ENCODE measurements around the gene TCF4.

TCF4 gene

DNA sequence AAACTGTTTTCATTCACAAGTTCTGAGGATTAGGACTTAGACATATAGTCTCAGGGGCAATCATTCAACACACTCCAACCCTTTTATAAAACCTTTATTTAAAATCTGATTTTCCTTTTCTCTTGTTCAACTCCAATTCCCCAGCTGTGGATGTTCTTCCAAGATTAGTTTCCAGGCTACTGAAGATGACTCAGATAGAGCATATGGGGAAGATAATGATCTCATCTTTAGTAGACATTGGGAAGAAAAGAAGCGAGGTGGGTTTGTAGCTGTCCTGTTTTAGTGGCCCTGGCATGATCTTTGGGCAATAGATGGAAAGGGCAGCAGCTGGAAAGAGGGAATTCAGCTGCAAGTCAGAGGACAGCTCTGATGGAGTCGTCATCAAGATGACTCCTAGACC lies 381.1 kb downstream of the TCF4 start:
- POLR2A ChIA-PET, result no interaction called here
- WGBS (ENCODE audit: insufficient coverage), result 30% methylated on average over 1 of the region's 2 CpGs
- Histone ChIP-seq H3K27ac (ENCODE audit: insufficient read depth in 1 of 2, low read depth in 1 of 2, low read length in 2 of 2, poor library complexity in 1 of 2, severe bottlenecking in 2 of 2) (no peak overlapping the region), H3K4me1 (ENCODE audit: control extremely low read depth in 1 of 4, control insufficient read depth in 4 of 4, insufficient read depth in 4 of 4, low read length in 3 of 4) (no peaks in the 10 kb centered on the region), H3K27me3 (replicated peaks in 2 of 5; ENCODE audit: control insufficient read depth in 4 of 5, insufficient read depth in 5 of 5, low read length in 4 of 5) (no peaks in the 10 kb centered on the region), H3K36me3 (ENCODE audit: control insufficient read depth in 4 of 4, insufficient read depth in 4 of 4, low read length in 3 of 4) (no peaks in the 10 kb centered on the region), H3K9me3 (ENCODE audit: control extremely low read depth in 1 of 5, control insufficient read depth in 4 of 5, insufficient read depth in 2 of 5, low read depth in 1 of 5, low read length in 4 of 5) (peaks cover 0 to 6% (median 0%) of the 10 kb centered on the region in 5 experiments), H3K4me3 (ENCODE audit: control insufficient read depth in 1 of 7, extremely low read depth in 1 of 7, insufficient read depth in 4 of 7, low read depth in 2 of 7, low read length in 6 of 7) (no peak overlapping the region)
- CTCF ChIA-PET, result no interaction called here
- no peak for DNase-seq

DNA sequence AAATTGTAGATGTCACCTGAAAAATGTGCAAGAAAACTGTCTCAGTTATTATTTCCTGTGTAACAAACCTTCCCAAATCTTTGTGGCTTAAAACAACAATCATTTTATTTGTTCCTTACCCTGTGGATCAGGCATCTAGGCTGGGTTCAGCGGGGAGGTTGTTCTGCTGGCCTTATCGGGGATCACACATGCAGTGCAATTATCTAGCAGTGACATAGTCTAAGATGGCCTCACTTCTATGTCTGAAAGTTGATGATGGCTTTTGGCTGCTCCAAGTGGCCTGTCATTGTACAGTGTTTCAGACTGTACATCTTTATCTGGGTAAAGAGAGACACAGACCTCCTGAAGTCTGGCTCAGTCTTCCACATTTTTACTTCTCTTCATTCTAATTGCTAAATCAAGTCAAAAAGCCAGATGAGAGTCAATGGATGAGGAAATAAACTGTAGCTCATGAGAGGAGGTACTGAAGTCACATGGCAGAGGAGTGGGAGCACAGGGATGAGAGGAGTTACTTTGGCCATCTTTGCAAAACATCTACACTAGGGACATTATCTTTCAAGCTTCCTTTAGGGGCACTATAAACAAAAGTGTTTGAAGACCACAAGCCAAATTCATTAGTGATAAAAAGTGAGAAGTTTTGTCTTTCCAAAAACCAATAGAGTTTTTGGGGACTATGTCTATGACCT lies 385.6 kb downstream of the TCF4 start:
- DNase-seq, result no peak
- ChIA-PET CTCF (no interaction called here), POLR2A (no interaction called here)
- Histone ChIP-seq H3K36me3 (ENCODE audit: control insufficient read depth in 4 of 4, insufficient read depth in 4 of 4, low read length in 3 of 4) (no peaks in the 10 kb centered on the region), H3K27ac (ENCODE audit: insufficient read depth in 1 of 2, low read depth in 1 of 2, low read length in 2 of 2, poor library complexity in 1 of 2, severe bottlenecking in 2 of 2) (no peak overlapping the region), H3K4me1 (ENCODE audit: control extremely low read depth in 1 of 4, control insufficient read depth in 4 of 4, insufficient read depth in 4 of 4, low read length in 3 of 4) (no peaks in the 10 kb centered on the region), H3K27me3 (replicated peaks in 2 of 5; ENCODE audit: control insufficient read depth in 4 of 5, insufficient read depth in 5 of 5, low read length in 4 of 5) (no peaks in the 10 kb centered on the region), H3K4me3 (ENCODE audit: control insufficient read depth in 1 of 7, extremely low read depth in 1 of 7, insufficient read depth in 4 of 7, low read depth in 2 of 7, low read length in 6 of 7) (no peak overlapping the region), H3K9me3 (ENCODE audit: control extremely low read depth in 1 of 5, control insufficient read depth in 4 of 5, insufficient read depth in 2 of 5, low read depth in 1 of 5, low read length in 4 of 5) (peaks cover 0 to 6% (median 0%) of the 10 kb centered on the region in 5 experiments)
- whole genome bisulfite sequencing (ENCODE audit: insufficient coverage), result 92% methylated on average over 2 of the region's 2 CpGs

DNA sequence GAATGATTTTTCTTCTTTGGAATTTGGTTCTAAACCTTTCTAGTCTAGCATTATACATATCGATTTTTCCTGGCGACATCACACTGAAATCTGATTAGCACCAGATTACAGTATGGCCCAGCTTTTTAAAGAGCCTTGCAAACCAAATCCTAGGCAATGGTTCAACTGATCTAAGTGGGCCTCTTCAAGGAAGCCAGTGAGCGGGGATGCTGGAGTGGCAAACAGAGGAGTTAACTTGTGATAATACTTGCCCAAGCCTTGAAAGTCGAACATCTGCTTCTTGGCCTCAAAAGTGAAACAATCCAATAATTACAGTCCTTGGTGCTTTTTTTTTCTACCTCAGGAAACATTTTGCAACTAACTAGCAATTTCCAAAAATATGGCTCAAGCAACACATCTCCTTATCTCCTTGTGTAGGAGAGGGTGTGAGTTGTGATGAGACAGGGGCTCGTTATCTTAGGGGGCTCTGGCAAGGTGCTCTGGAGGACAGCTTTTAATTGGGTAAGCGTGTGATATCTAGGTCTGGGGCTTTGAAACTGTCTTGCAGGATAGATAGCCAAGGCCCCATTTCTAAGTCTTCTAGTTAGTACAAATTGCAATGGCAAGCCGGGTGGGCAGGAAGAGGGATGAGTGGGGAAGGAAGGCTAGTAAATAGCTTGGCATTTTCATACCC lies 388.6 kb downstream of the TCF4 start:
- 91% methylated on average over 4 of the region's 7 CpGs for WGBS (ENCODE audit: insufficient coverage)
- POLR2A ChIA-PET, result no interaction called here

DNA sequence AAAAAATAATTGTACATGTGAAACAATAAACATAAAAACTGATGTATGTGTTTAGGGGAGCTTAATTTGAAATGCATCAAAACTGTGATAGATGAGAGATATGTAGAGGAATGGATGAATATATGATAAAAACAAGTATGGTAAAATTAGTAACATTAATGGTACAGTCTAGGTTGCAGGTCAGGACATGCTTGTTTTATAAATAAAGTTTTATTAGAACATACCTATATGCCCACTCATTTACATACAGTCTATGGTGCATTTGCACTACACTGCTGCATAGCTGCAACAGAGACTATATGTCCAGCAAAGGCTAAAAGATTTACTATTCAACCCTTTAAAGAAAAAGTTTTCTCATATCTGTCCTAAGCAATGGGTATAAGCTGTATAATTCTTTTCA lies 392.1 kb downstream of the TCF4 start:
- no peak for DNase-seq
- Histone ChIP-seq H3K27me3 (replicated peaks in 2 of 5; ENCODE audit: control insufficient read depth in 4 of 5, insufficient read depth in 5 of 5, low read length in 4 of 5) (no peaks in the 10 kb centered on the region), H3K4me3 (ENCODE audit: control insufficient read depth in 1 of 7, extremely low read depth in 1 of 7, insufficient read depth in 4 of 7, low read depth in 2 of 7, low read length in 6 of 7) (no peak overlapping the region), H3K36me3 (ENCODE audit: control insufficient read depth in 4 of 4, insufficient read depth in 4 of 4, low read length in 3 of 4) (no peaks in the 10 kb centered on the region), H3K27ac (ENCODE audit: insufficient read depth in 1 of 2, low read depth in 1 of 2, low read length in 2 of 2, poor library complexity in 1 of 2, severe bottlenecking in 2 of 2) (no peak overlapping the region), H3K9me3 (ENCODE audit: control extremely low read depth in 1 of 5, control insufficient read depth in 4 of 5, insufficient read depth in 2 of 5, low read depth in 1 of 5, low read length in 4 of 5) (no peaks in the 10 kb centered on the region), H3K4me1 (ENCODE audit: control extremely low read depth in 1 of 4, control insufficient read depth in 4 of 4, insufficient read depth in 4 of 4, low read length in 3 of 4) (no peaks in the 10 kb centered on the region)
- ChIA-PET POLR2A (no interaction called here), CTCF (no interaction called here)

More for the DNA sequence above, 388.6 kb downstream of the TCF4 start:
- Histone ChIP-seq H3K9me3 (ENCODE audit: control extremely low read depth in 1 of 5, control insufficient read depth in 4 of 5, insufficient read depth in 2 of 5, low read depth in 1 of 5, low read length in 4 of 5) (peaks cover 0 to 6% (median 0%) of the 10 kb centered on the region in 5 experiments), H3K4me1 (ENCODE audit: control extremely low read depth in 1 of 4, control insufficient read depth in 4 of 4, insufficient read depth in 4 of 4, low read length in 3 of 4) (no peaks in the 10 kb centered on the region), H3K36me3 (ENCODE audit: control insufficient read depth in 4 of 4, insufficient read depth in 4 of 4, low read length in 3 of 4) (no peaks in the 10 kb centered on the region), H3K27me3 (replicated peaks in 2 of 5; ENCODE audit: control insufficient read depth in 4 of 5, insufficient read depth in 5 of 5, low read length in 4 of 5) (no peaks in the 10 kb centered on the region), H3K27ac (ENCODE audit: insufficient read depth in 1 of 2, low read depth in 1 of 2, low read length in 2 of 2, poor library complexity in 1 of 2, severe bottlenecking in 2 of 2) (no peak overlapping the region), H3K4me3 (ENCODE audit: control insufficient read depth in 1 of 7, extremely low read depth in 1 of 7, insufficient read depth in 4 of 7, low read depth in 2 of 7, low read length in 6 of 7) (no peak overlapping the region)
- DNase-seq, result no peak
- CTCF ChIA-PET, result no interaction called here

DNA sequence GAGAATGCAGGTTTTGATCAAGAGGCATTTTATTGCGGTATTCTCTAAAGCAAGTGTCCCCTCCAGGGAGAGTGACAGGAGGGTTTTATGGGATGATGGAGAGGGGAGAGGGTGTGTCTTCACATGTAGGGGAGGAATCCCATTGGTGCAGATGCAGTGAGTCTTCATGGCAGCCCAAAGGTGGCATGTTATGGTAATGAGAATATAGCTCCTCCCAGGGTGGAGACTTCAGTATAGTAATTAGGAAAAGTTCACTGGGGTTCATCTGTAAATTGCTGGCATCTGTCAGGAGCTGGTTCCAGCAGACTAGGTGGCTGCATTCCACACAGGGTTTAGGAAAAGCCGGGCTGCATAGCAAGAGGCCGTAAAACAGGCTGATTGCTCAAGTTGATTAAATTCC lies 398.0 kb downstream of the TCF4 start:
- Histone ChIP-seq H3K27me3 (replicated peaks in 2 of 5; ENCODE audit: control insufficient read depth in 4 of 5, insufficient read depth in 5 of 5, low read length in 4 of 5) (peaks cover 0 to 7% (median 0%) of the 10 kb centered on the region in 5 experiments), H3K27ac (ENCODE audit: insufficient read depth in 1 of 2, low read depth in 1 of 2, low read length in 2 of 2, poor library complexity in 1 of 2, severe bottlenecking in 2 of 2) (no peak overlapping the region), H3K4me3 (ENCODE audit: control insufficient read depth in 1 of 7, extremely low read depth in 1 of 7, insufficient read depth in 4 of 7, low read depth in 2 of 7, low read length in 6 of 7) (no peak overlapping the region), H3K4me1 (ENCODE audit: control extremely low read depth in 1 of 4, control insufficient read depth in 4 of 4, insufficient read depth in 4 of 4, low read length in 3 of 4) (no peaks in the 10 kb centered on the region), H3K9me3 (ENCODE audit: control extremely low read depth in 1 of 5, control insufficient read depth in 4 of 5, insufficient read depth in 2 of 5, low read depth in 1 of 5, low read length in 4 of 5) (no peaks in the 10 kb centered on the region), H3K36me3 (ENCODE audit: control insufficient read depth in 4 of 4, insufficient read depth in 4 of 4, low read length in 3 of 4) (no peaks in the 10 kb centered on the region)
- DNase-seq, result no peak
- ChIA-PET CTCF (no interaction called here), POLR2A (interaction anchor here (0.6 kb wide), 1 partner anchor 119 kb away, joined by 5 read pairs; no protein-coding TSS in a partner anchor)
- WGBS (ENCODE audit: insufficient coverage), result 80% methylated on average over 2 of the region's 3 CpGs

DNA sequence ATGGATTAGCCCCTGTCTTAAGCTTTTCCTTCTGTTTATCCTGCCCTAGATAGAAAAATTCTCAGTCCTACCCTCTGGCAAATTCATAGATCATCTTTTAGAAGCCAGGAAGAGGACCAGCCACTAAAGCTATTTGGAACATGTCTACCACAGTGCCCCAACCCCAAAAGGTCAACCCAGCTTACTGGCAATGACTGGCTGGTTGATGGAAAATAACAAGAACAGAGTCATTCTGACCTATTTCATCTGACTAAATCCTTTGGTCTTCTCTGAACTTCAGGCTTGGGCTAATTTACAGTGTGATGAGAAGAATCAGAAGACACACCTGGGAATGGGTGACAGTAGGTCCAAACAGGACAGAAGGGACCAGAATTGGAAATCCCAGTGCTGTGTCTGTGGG lies 401.4 kb downstream of the TCF4 start:
- CTCF ChIA-PET, result no interaction called here
- Histone ChIP-seq H3K4me1 (ENCODE audit: control extremely low read depth in 1 of 4, control insufficient read depth in 4 of 4, insufficient read depth in 4 of 4, low read length in 3 of 4) (no peaks in the 10 kb centered on the region), H3K27ac (ENCODE audit: insufficient read depth in 1 of 2, low read depth in 1 of 2, low read length in 2 of 2, poor library complexity in 1 of 2, severe bottlenecking in 2 of 2) (no peak overlapping the region), H3K4me3 (ENCODE audit: control insufficient read depth in 1 of 7, extremely low read depth in 1 of 7, insufficient read depth in 4 of 7, low read depth in 2 of 7, low read length in 6 of 7) (no peak overlapping the region), H3K9me3 (ENCODE audit: control extremely low read depth in 1 of 5, control insufficient read depth in 4 of 5, insufficient read depth in 2 of 5, low read depth in 1 of 5, low read length in 4 of 5) (no peaks in the 10 kb centered on the region), H3K36me3 (ENCODE audit: control insufficient read depth in 4 of 4, insufficient read depth in 4 of 4, low read length in 3 of 4) (no peaks in the 10 kb centered on the region), H3K27me3 (replicated peaks in 2 of 5; ENCODE audit: control insufficient read depth in 4 of 5, insufficient read depth in 5 of 5, low read length in 4 of 5) (peaks cover 0 to 7% (median 0%) of the 10 kb centered on the region in 5 experiments)
- DNase-seq, result no peak
- POLR2A ChIA-PET, result no interaction called here

DNA sequence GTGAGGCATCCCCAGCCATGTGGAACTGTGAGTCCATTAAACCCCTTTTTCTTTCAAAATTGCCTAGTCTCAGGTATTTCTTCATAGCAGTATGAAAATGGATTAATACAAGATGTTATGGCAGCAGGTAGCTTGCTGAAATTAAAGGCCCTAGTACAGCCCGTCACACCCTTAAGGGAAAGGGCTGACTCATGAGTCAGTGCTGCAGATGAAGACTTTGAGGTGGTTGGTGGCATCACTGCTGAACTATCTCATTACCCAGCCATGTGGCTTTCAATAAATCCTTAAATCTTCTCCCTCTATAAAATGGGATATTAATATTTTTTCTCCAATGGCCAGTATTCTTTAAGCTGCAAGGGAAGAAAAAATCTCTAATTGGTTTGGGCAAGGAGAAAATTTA lies 402.6 kb downstream of the TCF4 start:
- Histone ChIP-seq H3K4me1 (ENCODE audit: control extremely low read depth in 1 of 4, control insufficient read depth in 4 of 4, insufficient read depth in 4 of 4, low read length in 3 of 4) (no peaks in the 10 kb centered on the region), H3K4me3 (ENCODE audit: control insufficient read depth in 1 of 7, extremely low read depth in 1 of 7, insufficient read depth in 4 of 7, low read depth in 2 of 7, low read length in 6 of 7) (no peak overlapping the region), H3K9me3 (ENCODE audit: control extremely low read depth in 1 of 5, control insufficient read depth in 4 of 5, insufficient read depth in 2 of 5, low read depth in 1 of 5, low read length in 4 of 5) (no peaks in the 10 kb centered on the region), H3K36me3 (ENCODE audit: control insufficient read depth in 4 of 4, insufficient read depth in 4 of 4, low read length in 3 of 4) (no peaks in the 10 kb centered on the region), H3K27ac (ENCODE audit: insufficient read depth in 1 of 2, low read depth in 1 of 2, low read length in 2 of 2, poor library complexity in 1 of 2, severe bottlenecking in 2 of 2) (no peak overlapping the region), H3K27me3 (replicated peaks in 2 of 5; ENCODE audit: control insufficient read depth in 4 of 5, insufficient read depth in 5 of 5, low read length in 4 of 5) (peaks cover 0 to 7% (median 0%) of the 10 kb centered on the region in 5 experiments)
- ChIA-PET CTCF (no interaction called here), POLR2A (no interaction called here)
- DNase-seq, result no peak
- WGBS (ENCODE audit: insufficient coverage), result no CpG with 5 or more reads among the region's 1 CpG
